ENCODE measurements around the gene DYNLT4. TPM values are rescaled to one million over a fixed set of nuclear protein-coding genes. Genes with fewer than 3 reads are reported as not detected.

The DYNLT4 gene
- total and polyA plus RNA-seq, 2 of the 13 experiments (the other 11 are each of a cell fraction or from before 2014, with no cell fraction given): 0.77 TPM; not detected in 1

- TF ChIP-seq ZNF510 (CRISPR knock-in tag; IDR thresholded peaks at IDR 0.05; ENCODE audit: low read depth) (no peak), IRF2 (CRISPR knock-in tag; IDR thresholded peaks at IDR 0.05) (peak; percentile 53; the same call in 1 of the 2 replicates), E2F2 (CRISPR knock-in tag; IDR thresholded peaks at IDR 0.05; ENCODE audit: borderline replicate concordance) (no peak), NFKB2 (CRISPR knock-in tag; IDR thresholded peaks at IDR 0.05; ENCODE audit: borderline replicate concordance) (peak; percentile 76; the same call in 1 of the 2 replicates), RBM39 (IDR thresholded peaks at IDR 0.05; ENCODE audit: low read depth, low read length, poor library complexity, severe bottlenecking) (no peak), ZSCAN5A (CRISPR knock-in tag; IDR thresholded peaks at IDR 0.05; ENCODE audit: borderline replicate concordance) (0 out of 2 replicates have a peak, but pooled peaks have one; percentile 17), ZNF577 (CRISPR knock-in tag; IDR thresholded peaks at IDR 0.05; ENCODE audit: borderline replicate concordance, low read depth) (no peak), HNF4A (CRISPR knock-in tag; IDR thresholded peaks at IDR 0.05) (no peak), TBP (CRISPR knock-in tag; IDR thresholded peaks at IDR 0.05) (no peak), SRSF1 (optimal IDR thresholded peaks at IDR 0.05; ENCODE audit: low read depth, low read length) (no peak), TARDBP (CRISPR knock-in tag; IDR thresholded peaks at IDR 0.05) (peak; percentile 53; the same call in 1 of the 2 replicates), RBM22 (optimal IDR thresholded peaks at IDR 0.05; ENCODE audit: low read length) (no peak), ZNF691 (CRISPR knock-in tag; IDR thresholded peaks at IDR 0.05; ENCODE audit: borderline replicate concordance, low read depth) (no peak; the same call in 1 of the 2 replicates), ZNF281 (CRISPR knock-in tag; IDR thresholded peaks at IDR 0.05; ENCODE audit: borderline replicate concordance) (peak; percentile 61; the same call in 1 of the 2 replicates), HNF1B (CRISPR knock-in tag; IDR thresholded peaks at IDR 0.05) (no peak), ZC3H4 (CRISPR knock-in tag; IDR thresholded peaks at IDR 0.05; ENCODE audit: borderline replicate concordance) (no peak), ZNF333 (CRISPR knock-in tag; IDR thresholded peaks at IDR 0.05; ENCODE audit: borderline replicate concordance) (no peak)
Measured at GRCh38 chr1:44784094-44785028, 22.8 kb downstream of the DYNLT4 start (continued).
